Neuron (in vitro differentiated cells): ENCODE results near the gene TDRD5.

ENCODE experiments used
- H2AFZ ChIP-seq: one replicate; pipeline ENCODE4 v1.6.1; 2013; ENCODE audit warnings: low read depth, mild to moderate bottlenecking, inconsistent platforms, low read length, moderate library complexity
- H3K27me3 ChIP-seq: one replicate; pipeline ENCODE4 v1.6.1; 2013; ENCODE audit warnings: low read length; ENCODE audit not compliant: insufficient read depth
- H3K36me3 ChIP-seq: one replicate; pipeline ENCODE4 v1.6.1; 2013; ENCODE audit warnings: low read length; ENCODE audit not compliant: insufficient read depth
- H3K4me1 ChIP-seq: one replicate; pipeline ENCODE4 v1.6.1; 2013; ENCODE audit warnings: low read length; ENCODE audit not compliant: insufficient read depth
- H3K4me3 ChIP-seq: 2 replicates; pipeline ENCODE4 v1.5.1; 2013; ENCODE audit warnings: mild to moderate bottlenecking, low read length, moderate library complexity
- H3K9me3 ChIP-seq: one replicate; pipeline ENCODE4 v1.6.1; 2013; ENCODE audit warnings: low read length

TDRD5 gene, protein sequence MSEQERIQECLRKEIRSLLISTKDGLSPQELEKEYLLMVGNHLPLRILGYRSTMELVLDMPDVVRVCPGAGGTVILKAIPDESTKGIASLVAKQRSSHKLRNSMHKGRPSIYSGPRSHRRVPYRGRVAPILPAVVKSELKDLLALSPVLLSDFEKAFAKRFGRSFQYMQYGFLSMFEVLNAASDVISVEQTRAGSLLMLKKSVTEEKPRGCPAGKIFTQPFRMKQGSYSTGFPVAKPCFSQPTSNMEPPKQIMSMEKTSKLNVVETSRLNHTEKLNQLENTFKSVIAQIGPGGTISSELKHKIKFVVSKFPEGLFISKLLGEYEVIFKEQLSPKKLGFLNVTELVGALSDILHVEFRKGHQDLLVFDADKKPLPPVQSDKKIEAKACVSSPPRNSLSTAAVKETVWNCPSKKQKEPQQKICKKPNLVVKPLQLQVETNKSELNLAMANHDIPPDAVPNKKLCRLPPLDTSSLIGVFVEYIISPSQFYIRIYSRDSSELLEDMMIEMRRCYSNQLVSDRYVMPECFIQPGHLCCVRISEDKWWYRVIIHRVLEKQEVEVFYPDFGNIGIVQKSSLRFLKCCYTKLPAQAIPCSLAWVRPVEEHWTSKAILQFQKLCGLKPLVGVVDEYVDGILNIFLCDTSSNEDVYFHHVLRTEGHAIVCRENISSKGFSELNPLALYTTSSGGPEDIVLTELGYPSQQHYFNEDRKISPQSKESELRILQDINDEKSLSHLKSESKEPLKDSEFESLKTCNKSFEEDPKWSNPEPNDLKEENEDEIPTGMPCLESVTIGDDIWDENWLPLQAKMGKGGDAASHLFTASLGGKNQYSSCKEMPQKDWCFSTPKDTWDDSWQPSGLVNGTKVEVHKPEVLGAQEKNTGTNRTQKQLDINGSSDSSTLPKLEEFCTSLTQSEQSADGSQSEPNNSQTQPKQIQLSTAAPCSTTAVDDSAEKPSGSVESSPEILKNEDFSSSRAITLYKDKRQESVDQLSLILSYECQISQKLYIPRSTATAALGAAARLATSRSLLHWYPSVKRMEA

GRCh38 chr1:179591592-179592580 lies at the start of gene TDRD5:
Gene TDRD5, plus strand, starts transcription at chr1:179591832. Its CDS starts 784 bp downstream, at chr1:179592616.
- no peak within 1 kb of the TSS for H3K4me3 ChIP-seq
- peaks cover 7% of the 10 kb centered on the region for H3K27me3 ChIP-seq
- H3K9me3 ChIP-seq: no peaks in the 10 kb centered on the region
- H2AFZ ChIP-seq: no peak within 1 kb of the TSS
- H3K4me1 ChIP-seq: no peaks in the 10 kb centered on the region
- H3K36me3 ChIP-seq: no peaks in the 10 kb centered on the region

DNA sequence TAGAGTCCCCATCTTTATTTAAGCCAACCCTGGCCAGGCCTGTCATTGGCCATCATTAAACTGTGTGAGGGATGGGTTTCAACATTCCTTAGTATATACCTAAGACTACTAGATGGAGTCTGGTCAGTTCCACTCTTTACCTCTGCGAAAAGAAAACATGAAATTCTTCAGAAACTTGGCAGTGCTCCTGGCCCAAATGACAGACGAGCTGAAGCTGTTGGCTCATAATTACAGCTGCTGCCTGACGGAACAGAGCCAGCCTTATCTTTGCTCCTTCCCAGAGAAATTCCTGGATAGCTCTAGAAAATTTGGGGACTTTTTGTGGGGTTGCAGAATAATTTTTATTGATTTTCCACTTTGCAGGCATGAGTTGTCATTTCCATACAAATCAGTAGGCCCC lies 46.3 kb upstream of the TDRD5 start:
- peaks cover 2% of the 10 kb centered on the region for H3K9me3 ChIP-seq
- H3K4me3 ChIP-seq: no peak overlapping the region
- no peaks in the 10 kb centered on the region for H3K4me1 ChIP-seq
- no peaks in the 10 kb centered on the region for H3K27me3 ChIP-seq
- H3K36me3 ChIP-seq: no peaks in the 10 kb centered on the region
- H2AFZ ChIP-seq: no peak overlapping the region

- no peaks in the 10 kb centered on the region for H3K27me3 ChIP-seq
- H3K36me3 ChIP-seq: no peaks in the 10 kb centered on the region
Measured at GRCh38 chr1:179547021-179547535, 44.6 kb upstream of the TDRD5 start.

GRCh38 chr1:179548666-179549367 lies 42.8 kb upstream of the TDRD5 start:
- Histone ChIP-seq H3K27me3 (no peaks in the 10 kb centered on the region), H3K36me3 (no peaks in the 10 kb centered on the region), H3K4me1 (no peaks in the 10 kb centered on the region), H3K4me3 (no peak overlapping the region), H3K9me3 (no peaks in the 10 kb centered on the region), H2AFZ (no peak overlapping the region)

More at GRCh38 chr1:179547021-179547535, 44.6 kb upstream of the TDRD5 start:
- Histone ChIP-seq H3K9me3 (no peaks in the 10 kb centered on the region), H2AFZ (no peak overlapping the region), H3K4me3 (no peak overlapping the region), H3K4me1 (no peaks in the 10 kb centered on the region)

GRCh38 chr1:179549368-179549700 lies 42.3 kb upstream of the TDRD5 start:
- Histone ChIP-seq H3K4me3 (no peak overlapping the region), H3K9me3 (no peaks in the 10 kb centered on the region), H2AFZ (no peak overlapping the region), H3K27me3 (no peaks in the 10 kb centered on the region), H3K4me1 (no peaks in the 10 kb centered on the region), H3K36me3 (no peaks in the 10 kb centered on the region)

DNA sequence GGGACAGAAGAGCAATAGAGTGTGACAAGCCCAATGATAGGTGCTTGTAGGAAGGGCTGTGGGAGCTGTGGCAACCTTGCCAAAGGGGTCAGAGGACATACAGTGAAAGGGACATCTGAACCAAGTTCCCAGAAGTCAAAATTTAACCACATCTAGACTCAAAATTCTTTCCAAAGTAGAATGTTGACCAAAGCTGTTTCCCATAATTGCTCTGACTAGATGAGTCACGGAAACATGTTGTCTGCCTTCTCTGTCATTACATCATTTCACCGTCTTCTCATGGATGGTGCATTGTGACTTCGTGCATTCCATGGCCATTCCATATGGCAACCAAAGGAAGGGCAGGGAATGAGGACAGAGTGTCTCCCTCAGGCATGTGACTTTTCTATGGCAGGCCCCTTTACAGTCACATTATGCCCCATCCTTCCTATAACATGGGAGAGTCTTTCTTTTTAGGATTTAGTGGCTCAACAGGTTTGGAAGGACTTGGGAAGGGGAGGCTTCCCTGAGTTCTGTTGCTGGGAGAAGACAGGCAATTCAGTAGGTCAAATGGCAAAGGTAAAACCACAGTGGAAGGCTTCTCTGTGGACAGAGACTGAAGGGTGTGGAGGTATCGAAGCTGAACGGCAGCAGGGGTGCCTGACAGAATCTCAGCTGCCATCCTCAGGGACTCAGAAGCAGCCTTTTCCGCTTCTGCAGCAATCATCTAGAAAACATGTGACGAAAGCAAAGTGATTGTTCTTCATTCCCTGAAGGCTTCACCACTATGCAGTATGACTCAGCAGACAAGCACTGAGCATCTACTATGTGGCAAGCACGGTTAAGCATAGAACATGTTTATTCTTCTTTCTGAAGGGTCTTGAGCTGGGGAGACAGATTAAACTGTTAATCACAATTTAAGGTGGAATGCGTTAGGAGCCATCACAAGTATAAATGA lies 40.6 kb upstream of the TDRD5 start:
- Histone ChIP-seq H2AFZ (no peak overlapping the region), H3K27me3 (no peaks in the 10 kb centered on the region), H3K36me3 (no peaks in the 10 kb centered on the region), H3K4me1 (no peaks in the 10 kb centered on the region), H3K4me3 (no peak overlapping the region), H3K9me3 (no peaks in the 10 kb centered on the region)

DNA sequence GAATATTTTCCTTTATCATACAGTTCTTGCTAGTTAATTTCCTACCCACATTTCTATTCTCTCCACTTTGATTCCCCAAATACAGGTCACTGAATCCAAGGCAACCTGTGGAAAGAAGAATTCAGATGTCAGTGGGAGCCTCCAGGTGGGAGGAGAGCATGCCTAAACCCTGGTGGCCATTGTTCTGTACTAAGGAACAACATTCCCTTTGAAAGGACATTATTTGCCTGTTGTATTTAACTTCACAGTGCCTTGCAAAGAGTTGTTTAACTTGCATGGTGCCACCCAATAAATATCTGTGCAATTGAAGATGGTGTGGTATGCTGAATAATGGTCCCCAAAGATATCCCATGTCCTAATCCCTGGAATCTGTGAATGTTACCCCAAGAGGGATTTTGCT lies 37.2 kb upstream of the TDRD5 start:
- H3K27me3 ChIP-seq: no peaks in the 10 kb centered on the region
- H3K4me1 ChIP-seq: no peaks in the 10 kb centered on the region
- H3K9me3 ChIP-seq: no peaks in the 10 kb centered on the region
- H3K4me3 ChIP-seq: no peak overlapping the region
- no peak overlapping the region for H2AFZ ChIP-seq
- no peaks in the 10 kb centered on the region for H3K36me3 ChIP-seq

DNA sequence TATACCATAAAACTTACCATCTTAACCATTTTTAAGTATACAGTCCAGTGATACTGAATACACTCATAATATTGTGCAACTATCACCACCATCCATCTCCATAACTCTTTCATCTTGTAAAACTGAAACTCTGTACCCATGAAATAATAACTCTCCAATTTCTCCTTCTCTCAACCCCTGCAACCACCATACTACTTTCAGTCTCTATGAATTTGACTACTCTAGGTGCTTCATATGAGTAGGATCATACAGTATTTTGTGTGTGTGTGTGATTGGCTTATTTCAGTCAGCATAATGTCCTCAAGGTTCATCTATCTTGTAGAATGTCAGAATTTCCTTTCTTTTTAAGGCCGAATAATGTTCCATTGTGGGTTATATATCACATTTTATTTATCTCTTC lies 33.6 kb upstream of the TDRD5 start:
- Histone ChIP-seq H3K9me3 (no peaks in the 10 kb centered on the region), H3K4me1 (no peaks in the 10 kb centered on the region), H3K36me3 (no peaks in the 10 kb centered on the region), H2AFZ (no peak overlapping the region), H3K27me3 (no peaks in the 10 kb centered on the region), H3K4me3 (no peak overlapping the region)

DNA sequence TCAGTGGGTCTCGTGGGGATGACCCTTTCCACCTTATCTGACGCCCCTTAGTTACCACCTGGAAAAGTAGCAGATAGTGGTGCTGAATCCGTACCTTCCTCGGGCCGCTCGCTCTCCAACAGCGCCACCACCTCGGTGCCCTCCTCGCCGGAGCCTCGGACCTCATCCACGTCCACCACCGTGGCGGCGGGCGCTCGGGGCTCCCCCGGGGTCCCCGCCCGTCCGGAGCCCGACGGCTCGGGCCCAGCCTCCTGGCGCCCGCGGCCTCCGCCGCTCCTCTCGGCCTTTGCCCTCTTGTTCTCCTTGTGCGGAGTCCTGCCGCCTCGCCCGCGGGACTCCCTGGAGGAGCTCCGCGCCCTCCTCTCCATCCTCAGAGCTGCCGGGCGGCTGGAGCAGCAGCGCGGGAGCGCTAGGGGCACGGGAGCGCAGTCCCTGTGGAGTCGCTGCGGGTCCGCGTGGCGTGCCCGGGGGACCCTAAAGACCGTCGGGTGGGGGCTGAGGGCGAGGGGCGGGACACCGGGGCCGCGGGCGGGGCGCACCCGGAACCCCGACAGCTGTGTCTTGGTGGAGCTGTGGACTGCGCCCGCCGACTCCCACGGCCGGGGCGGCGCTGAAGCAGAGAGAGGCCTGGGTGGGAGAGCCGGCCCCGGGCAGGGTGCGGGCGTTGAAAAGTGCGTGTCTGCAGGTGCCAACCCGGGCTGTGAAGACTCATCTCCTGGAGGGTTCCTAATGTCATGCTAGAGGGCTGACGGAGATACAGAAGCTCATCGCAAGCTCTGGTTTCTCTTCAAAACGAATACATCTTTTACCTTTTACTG lies 15.9 kb upstream of the TDRD5 start, which contains the start of gene NPHS2:
NPHS2 (minus strand) TSS at position 452 of the 818 bp plus-strand sequence; CDS start at position 368, 84 bp downstream.
- Histone ChIP-seq H3K36me3 (no peaks in the 10 kb centered on the region), H3K27me3 (peaks cover 62% of the 10 kb centered on the region), H3K9me3 (no peaks in the 10 kb centered on the region), H2AFZ (peak within 1 kb of the TSS; percentile 17), H3K4me1 (no peaks in the 10 kb centered on the region), H3K4me3 (no peak within 1 kb of the TSS)

DNA sequence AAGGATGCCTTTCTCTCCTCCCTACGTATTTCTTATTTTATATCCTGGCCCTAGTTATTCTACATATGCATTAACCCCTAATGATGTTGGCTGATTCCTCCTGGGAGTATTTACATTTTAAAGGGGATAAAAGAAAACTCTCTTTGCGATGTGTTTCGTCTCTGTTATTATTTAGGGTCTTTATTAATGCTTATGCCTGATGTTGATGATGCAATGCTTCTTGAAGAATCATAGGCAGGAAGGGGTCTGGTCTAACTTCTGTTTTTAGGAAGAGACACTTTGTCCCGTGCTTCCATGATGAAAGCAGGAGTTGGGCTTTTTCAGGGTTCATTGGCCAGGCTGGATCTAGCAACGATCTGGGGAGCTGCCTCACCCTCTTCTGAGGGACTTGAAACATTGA lies 15.1 kb upstream of the TDRD5 start:
- peaks cover 62% of the 10 kb centered on the region for H3K27me3 ChIP-seq
- no peak overlapping the region for H3K4me3 ChIP-seq

More for the DNA sequence above, 15.1 kb upstream of the TDRD5 start:
- Histone ChIP-seq H2AFZ (no peak overlapping the region), H3K9me3 (no peaks in the 10 kb centered on the region), H3K36me3 (no peaks in the 10 kb centered on the region), H3K4me1 (no peaks in the 10 kb centered on the region)
